Pancreas (tissue), 10 donors: ENCODE results near the gene KIF20A. TPM values are rescaled to one million over a fixed set of nuclear protein-coding genes. Genes with fewer than 3 reads are reported as not detected.

Experiments
- ATAC-seq, 4 donors: fragments of 200-7000 bp; cut with Tn5 transposase; one replicate each; pipeline versions ENCODE4 v1.8.0 to v1.9.1; 2020; ENCODE audit warnings: mild to moderate bottlenecking in 4 of 4, moderate library complexity in 4 of 4
- DNase-seq, 6 donors: peaks; one replicate each; pipeline ENCODE4 v3.0.0-alpha.2; 2020
- FAIRE-seq: peaks from 2 replicates; lab custom pipeline; 2012; peaks lifted over from hg19 to GRCh38; lab: Jason Lieb, UNC
- H3K27ac ChIP-seq, 4 donors: fragments of 200-600 bp; sonication (generic); 1 replicate in 3 of 4; 2 replicates in 1 of 4; pipeline versions ENCODE4 v1.5.0 to v1.8.0; 2020
- H3K27me3 ChIP-seq, 4 donors: fragments of 200-600 bp; one replicate each; pipeline ENCODE4 v1.8.0; 2021
- H3K36me3 ChIP-seq, 3 donors: fragments of 200-600 bp; sonication (generic) in 1 of 3; one replicate each; pipeline versions ENCODE4 v1.5.0 to v1.8.0; 2020 to 2021
- H3K4me1 ChIP-seq, 3 donors: fragments of 200-600 bp; one replicate each; pipeline ENCODE4 v1.8.0; 2021
- H3K4me3 ChIP-seq, 4 donors: fragments of 200-600 bp; sonication (generic) in 2 of 4; one replicate each; pipeline versions ENCODE4 v1.5.0 to v1.8.0; 2020 to 2021
- H3K9me3 ChIP-seq, 4 donors: fragments of 200-600 bp; one replicate each; pipeline ENCODE4 v1.8.0; 2021
- CTCF ChIP-seq, 4 donors: fragments of 200-600 bp; sonication (generic) in 3 of 4; IDR thresholded peaks; one replicate each; pipeline versions ENCODE4 v1.5.0 to v1.8.0; 2021; ENCODE audit warnings: antibody characterized with exemption in 4 of 4
- WGBS, 2 donors: extraction: QIAGEN DNeasy Blood & Tissue Kit; methylation state at CpG; one replicate each; pipeline ENCODE4 v1.1.7; 2013; 5-methylcytosine and 5-hydroxymethylcytosine counted together
- intact Hi-C, 3 donors: fragments of 100-400 bp; cut with DNase I; formaldehyde crosslinking; loops; one replicate each; pipeline versions ENCODE4 v1.11.1 to v1.14.2; 2022
- polyA plus RNA-seq, 2 donors: library from polyadenylated mRNA; stranded (reverse); fragments of 200-250 nt; gene quantifications; one replicate each; pipeline ENCODE4 v1.2.3, GENCODE V29; 2013
- total RNA-seq, 6 donors: library from RNA; stranded (reverse); fragmentation: NEBNext Ultra II Directional in 4 of 6; extraction: Animal tissue kit (Norgen Biotek cat#: 25700) in 4 of 6; gene quantifications; one replicate each; pipeline versions ENCODE4 v1.2.1 to v1.2.4, GENCODE V29; 2021 to 2023
- donor health status: healthy with polysubstance abuse.
- donor health status: DM: no; HTN: no; CAD: no; lungs with moderate emphysema.
- donor health status: DM: no; HTN: no; CAD: no.
- donor health status: control.
- donor health status: control.
- donor health status: Bipolar disorder and iron deficiency.
- donor health status: DM: yes; HTN: yes; CAD: no.
- donor health status: DM: no; HTN: no; CAD: no.
- donor health status: DM: no; HTN: no; CAD: no.
- donor health status: DM: yes; HTN: yes; CAD: no.

Gene KIF20A
- total and polyA plus RNA-seq, 8 donors = 0.05 to 1.0 (median 0.28) TPM; not detected in 1

- 71 to 74% methylated on average over 5 of the region's 5 CpGs for WGBS, 2 donors
- no peaks in the 10 kb centered on the region for H3K9me3 ChIP-seq
- peaks cover 0 to 7% (median 7%) of the 10 kb centered on the region in 3 donors for H3K4me1 ChIP-seq
- no peak overlapping the region for H3K4me3 ChIP-seq
- DNase-seq = no peak
- H3K27me3 ChIP-seq = no peaks in the 10 kb centered on the region
- ATAC-seq = no peak
- H3K27ac ChIP-seq = no peak overlapping the region
- intact Hi-C loops = no loop called here
- FAIRE-seq = no peak
- peaks cover 0 to 4% (median 0%) of the 10 kb centered on the region in 3 donors for H3K36me3 ChIP-seq
- TF ChIP-seq CTCF (IDR thresholded peaks at IDR 0.05) = no peak
These were observed 1.4 kb downstream of the KIF20A start for GRCh38 chr5:138180183-138180782.

GRCh38 chr5:138180841-138181240 lies 1.9 kb downstream of the KIF20A start:
- H3K27ac ChIP-seq = no peak overlapping the region
- DNase-seq (no peak), ATAC-seq (no peak), FAIRE-seq (no peak)
- no peaks in the 10 kb centered on the region for H3K27me3 ChIP-seq
- WGBS, 2 donors = 76 to 83% methylated on average over 5 of the region's 5 CpGs
- peaks cover 0 to under 1% (median 0%) of the 10 kb centered on the region in 3 donors for H3K36me3 ChIP-seq
- intact Hi-C loops = no loop called here
- no peak for TF ChIP-seq CTCF (IDR thresholded peaks at IDR 0.05)
- H3K4me3 ChIP-seq = no peak overlapping the region
- no peaks in the 10 kb centered on the region for H3K9me3 ChIP-seq
- peaks cover 0 to 7% (median 7%) of the 10 kb centered on the region in 3 donors for H3K4me1 ChIP-seq

GRCh38 chr5:138182808-138183207 lies 3.9 kb downstream of the KIF20A start:
- intact Hi-C loops = no loop called here
- H3K4me1 ChIP-seq = peaks cover 0 to 3% (median 0%) of the 10 kb centered on the region in 3 donors
- no peak overlapping the region for H3K4me3 ChIP-seq
- H3K36me3 ChIP-seq = peaks cover 0 to 11% (median 0%) of the 10 kb centered on the region in 3 donors
- TF ChIP-seq CTCF (IDR thresholded peaks at IDR 0.05) = no peak
- no peaks in the 10 kb centered on the region for H3K9me3 ChIP-seq
- no peaks in the 10 kb centered on the region for H3K27me3 ChIP-seq
- FAIRE-seq (no peak), ATAC-seq (no peak), DNase-seq (no peak)
- H3K27ac ChIP-seq = no peak overlapping the region
- 80 to 91% methylated on average over 6 of the region's 6 CpGs for WGBS, 2 donors

GRCh38 chr5:138186002-138186447 lies 7.1 kb downstream of the KIF20A start:
- Histone ChIP-seq H3K27ac (no peak overlapping the region), H3K36me3 (peaks cover 0 to 34% (median 5%) of the 10 kb centered on the region in 3 donors), H3K9me3 (no peaks in the 10 kb centered on the region), H3K27me3 (no peaks in the 10 kb centered on the region), H3K4me3 (no peak overlapping the region), H3K4me1 (no peaks in the 10 kb centered on the region)
- no peak for FAIRE-seq
- WGBS, 2 donors = 90 to 95% methylated on average over 2 of the region's 2 CpGs
- intact Hi-C loops = no loop called here
- ATAC-seq = no peak
- no peak for DNase-seq
- TF ChIP-seq CTCF (IDR thresholded peaks at IDR 0.05) = no peak

- peaks cover 0 to 53% (median 5%) of the 10 kb centered on the region in 3 donors for H3K36me3 ChIP-seq
- no peaks in the 10 kb centered on the region for H3K9me3 ChIP-seq
- no peak overlapping the region for H3K4me3 ChIP-seq
- FAIRE-seq (no peak), DNase-seq (no peak), ATAC-seq (no peak)
- no peak for TF ChIP-seq CTCF (IDR thresholded peaks at IDR 0.05)
- WGBS, 2 donors = 84 to 91% methylated on average over 3 of the region's 3 CpGs
- H3K27ac ChIP-seq = no peak overlapping the region
- intact Hi-C loops = no loop called here
- no peaks in the 10 kb centered on the region for H3K27me3 ChIP-seq
- H3K4me1 ChIP-seq = no peaks in the 10 kb centered on the region
These were observed 9.7 kb downstream of the KIF20A start for GRCh38 chr5:138188626-138189025.
